Left forelimb (tissue), 1 donor: ENCODE results near the gene HES7.
"Not testable (repeated sequence)": the region's sequence is repeated elsewhere in the genome, so short reads cannot be mapped to it uniquely, and the experiment has no call there.

Experiments used
- DNase-seq: peaks from one replicate; pipeline ENCODE4 v3.0.0-alpha.2; 2018; ENCODE audit warnings: low spot score

The HES7 gene

DNA sequence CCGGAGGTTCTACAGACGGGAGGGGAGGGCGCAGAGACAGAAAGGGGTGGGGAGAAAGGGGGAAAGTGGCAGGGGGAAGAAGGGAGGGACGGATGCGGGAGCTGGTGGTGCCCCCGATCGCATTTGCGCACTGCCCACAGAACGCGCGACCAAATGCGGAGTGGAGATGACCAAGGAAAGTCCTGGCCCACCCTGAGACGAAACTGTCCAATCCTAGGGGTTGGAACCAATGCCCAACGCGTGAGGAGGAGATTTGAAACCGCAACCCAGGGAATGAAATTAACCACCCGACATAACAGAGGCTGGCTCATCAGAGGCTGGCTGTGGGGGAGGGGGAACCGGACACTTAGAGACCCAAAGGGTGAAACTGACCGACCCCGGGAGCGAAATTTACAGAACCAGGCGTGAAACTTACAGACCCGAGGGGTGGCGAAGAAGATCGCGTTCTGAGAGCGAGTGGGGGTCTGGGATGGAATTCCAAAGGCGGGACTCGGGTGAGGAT lies 1.4 kb downstream of the HES7 start:
- DNase-seq, result no peak

DNA sequence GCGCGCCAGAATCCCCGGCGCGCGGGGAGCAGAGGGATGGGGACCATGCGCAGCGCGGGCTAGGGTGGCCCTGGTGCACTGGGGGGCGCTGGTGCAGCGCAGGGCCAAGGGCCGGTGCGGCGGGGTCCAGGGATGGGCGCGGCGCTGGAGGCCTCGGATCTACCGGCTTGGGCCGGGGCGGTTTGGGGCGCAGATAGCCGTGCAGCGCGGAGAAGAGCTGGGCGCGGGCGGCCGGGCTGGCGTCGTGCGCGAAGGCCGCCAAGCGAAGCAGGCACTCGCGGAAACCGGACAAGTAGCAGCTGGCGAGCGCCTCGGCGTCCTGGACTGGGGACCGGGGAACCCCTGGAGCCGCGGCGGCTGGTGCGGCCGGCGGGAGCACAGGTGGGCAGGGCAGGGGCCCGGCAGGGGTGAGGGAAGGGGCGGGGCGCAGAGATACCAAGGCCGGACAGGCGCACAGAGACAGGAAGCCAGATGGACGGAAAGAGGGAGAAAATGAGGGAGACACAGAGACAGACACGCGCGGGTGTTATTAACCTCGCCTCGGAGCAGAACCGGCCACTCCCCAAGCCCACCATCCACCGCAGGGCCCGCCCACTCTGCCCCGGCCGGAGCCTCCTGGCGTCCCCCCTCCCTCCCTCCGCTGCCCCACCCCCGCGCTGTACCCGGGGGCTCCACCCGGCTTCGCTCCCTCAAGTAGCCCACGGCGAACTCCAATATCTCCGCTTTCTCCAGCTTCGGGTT lies 2.1 kb downstream of the HES7 start:
- DNase-seq, result no peak

DNA sequence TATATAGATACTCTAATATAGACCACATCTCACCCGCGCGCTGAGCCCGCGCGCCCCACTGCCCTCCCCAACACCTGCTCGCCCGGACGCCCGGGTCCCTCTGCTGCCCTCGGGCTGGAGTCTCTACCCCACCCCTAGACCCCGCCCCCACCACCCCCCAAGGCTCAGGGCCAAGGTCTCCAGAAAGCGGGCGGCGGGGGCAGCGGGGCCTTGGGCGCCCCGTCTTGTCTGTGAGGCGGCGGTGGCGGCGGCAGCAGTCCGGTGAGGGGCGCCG lies 2.6 kb downstream of the HES7 start:
- no peak for DNase-seq

DNA sequence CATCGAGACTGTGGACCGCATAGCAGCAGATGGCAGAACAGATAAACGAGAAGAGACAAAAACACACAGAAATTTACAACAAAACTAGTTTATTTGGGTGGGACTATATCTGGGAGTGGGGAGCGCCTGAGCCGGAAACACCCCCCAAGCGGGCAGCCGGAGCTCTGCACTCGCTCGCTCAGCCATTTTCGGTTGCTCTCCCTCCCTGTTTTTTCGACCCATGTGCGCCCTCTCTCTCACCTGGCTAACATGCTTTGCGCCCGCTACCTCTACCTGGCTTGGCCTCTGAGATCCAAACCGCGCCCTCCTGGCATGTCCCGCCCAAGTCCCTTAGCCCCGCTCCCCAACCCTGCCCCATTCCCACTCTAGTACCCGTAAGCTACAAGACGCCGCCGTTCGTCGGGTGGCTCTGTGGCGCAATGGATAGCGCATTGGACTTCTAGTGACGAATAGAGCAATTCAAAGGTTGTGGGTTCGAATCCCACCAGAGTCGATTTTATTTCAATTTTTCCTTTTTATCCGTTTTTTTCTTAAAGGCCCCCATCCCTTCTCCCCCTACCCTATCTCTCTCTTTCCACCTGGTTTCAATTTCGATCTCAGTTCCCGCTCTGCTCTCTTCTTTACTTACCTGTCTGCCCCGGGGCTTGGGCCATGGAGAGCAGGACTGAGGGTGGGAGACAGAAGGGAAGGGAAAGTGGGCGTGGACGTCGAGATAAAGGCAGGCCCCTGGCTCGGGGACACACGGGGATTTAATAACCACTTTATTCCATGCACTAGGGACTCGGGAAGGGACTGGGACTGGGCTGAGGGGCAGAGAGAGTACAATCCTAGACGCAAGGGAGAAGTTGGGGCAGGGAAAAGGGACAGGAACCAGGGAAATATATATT lies 3.1 kb downstream of the HES7 start:
- DNase-seq, result no peak

DNA sequence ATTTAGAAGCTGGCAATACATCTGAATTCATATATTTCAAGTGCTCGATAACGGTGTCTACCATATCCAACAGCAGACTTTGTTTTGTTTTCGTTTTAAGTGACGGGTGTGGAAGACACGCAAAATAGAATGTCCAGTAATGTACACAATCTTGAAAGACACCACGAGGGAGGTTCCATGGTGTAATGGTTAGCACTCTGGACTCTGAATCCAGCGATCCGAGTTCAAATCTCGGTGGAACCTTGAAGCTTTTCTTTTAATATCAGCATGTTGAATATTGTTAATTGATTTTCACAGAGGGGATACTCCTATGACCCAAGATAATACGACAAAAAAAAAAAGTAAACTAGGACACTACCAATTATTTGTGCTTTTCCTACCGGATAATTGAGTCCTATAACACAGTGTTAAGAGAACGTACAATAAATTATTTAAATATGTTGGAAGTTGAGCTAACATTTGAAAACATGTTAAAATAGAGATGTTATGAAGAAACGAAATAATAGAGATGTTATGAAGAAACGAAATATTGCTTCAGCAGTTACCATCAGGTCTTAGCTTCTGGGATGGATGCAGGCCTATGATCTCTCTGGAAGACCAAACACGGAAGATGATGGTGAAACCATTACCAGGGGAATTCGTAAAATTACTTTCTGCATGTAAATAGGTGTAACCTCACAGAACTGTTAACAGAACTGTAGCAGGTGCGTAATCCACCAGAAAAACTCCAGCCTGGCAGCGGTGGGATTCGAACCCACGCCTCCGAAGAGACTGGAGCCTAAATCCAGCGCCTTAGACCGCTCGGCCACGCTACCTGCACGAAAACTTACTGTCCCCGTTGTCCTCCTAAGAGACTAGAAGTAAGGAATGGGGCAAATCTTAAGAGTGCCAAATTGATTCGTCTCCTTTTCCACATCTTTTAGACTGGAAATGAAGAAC lies 4.1 kb downstream of the HES7 start:
- DNase-seq, result peak; percentile 85

DNA sequence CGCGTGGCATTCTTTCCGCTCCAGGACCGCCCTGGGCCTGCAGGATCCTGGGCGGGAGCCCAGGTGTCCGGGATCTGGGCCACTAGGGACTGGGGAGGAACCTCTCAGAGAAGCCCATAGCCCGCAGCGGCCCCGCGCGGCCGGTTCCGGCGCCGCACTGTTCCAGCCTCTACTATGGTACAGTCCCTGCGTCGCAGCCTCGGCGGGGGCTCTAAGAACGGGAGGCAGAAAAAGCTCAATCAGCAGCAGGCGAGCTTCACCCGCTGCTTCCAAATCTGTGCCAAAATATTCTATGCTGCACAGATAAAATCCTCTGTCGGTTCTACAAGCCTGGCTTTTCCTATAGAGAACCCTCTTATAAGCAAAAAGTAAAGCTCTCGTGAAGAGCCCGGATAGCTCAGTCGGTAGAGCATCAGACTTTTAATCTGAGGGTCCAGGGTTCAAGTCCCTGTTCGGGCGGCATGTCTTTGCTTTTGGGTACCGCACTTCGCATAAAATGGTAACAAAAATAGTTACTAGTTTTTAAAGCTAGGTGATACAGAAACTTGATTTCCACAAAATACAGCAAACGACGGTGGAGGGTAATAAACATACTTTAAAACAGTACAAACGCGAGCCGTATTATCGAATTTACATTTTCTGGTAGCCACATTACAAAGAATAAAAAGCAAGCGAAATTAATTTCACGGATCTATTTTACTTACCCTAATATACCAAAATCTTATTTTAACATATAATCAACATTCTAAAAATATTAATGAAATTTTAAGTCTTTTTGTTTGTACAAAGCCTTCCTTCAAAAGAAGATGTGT lies 4.9 kb downstream of the HES7 start:
- peak; percentile 91 for DNase-seq

DNA sequence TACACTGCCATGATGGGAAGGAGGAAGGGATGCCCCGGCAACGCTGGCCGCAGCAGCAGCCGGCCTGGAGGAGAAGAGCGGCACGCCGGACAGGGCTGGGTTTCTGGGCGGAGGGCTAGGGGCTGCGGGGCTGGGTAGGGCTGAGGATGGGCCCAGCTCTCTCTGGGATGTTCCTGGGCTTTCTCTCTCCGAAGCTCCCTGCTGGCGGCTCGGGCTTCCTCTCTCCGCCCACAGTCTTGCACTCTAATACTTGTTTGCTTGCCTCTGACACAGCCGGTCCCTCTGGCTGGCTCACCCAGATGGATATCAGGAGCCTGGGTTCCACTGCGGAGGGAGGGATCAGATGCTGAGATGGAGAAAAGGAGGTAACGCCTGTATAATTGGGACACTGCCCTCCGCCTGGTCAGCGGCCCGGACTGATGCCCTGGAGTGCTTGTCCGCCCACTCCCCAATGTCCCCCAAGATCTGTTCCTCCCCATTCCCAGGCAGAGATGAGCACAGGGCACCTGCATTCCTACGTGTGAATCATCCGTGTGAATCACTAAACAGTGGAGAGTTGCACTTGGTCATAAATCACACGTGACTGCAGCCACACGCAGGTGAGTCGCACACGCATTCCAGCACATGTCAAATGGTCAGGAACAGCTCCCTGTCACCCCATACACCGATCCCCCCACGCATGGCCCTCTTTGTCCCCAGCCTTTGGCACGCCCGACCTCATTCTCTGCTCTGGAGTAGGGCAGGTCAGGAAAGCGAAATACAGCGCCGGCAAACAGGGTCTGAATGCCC lies 5.7 kb downstream of the HES7 start, which contains the start of gene ALOXE3:
TSS of gene ALOXE3 (minus strand) at position 535 of the 789 bp plus-strand sequence. CDS start at position 11, 524 bp downstream.
- DNase-seq, result no peak

DNA sequence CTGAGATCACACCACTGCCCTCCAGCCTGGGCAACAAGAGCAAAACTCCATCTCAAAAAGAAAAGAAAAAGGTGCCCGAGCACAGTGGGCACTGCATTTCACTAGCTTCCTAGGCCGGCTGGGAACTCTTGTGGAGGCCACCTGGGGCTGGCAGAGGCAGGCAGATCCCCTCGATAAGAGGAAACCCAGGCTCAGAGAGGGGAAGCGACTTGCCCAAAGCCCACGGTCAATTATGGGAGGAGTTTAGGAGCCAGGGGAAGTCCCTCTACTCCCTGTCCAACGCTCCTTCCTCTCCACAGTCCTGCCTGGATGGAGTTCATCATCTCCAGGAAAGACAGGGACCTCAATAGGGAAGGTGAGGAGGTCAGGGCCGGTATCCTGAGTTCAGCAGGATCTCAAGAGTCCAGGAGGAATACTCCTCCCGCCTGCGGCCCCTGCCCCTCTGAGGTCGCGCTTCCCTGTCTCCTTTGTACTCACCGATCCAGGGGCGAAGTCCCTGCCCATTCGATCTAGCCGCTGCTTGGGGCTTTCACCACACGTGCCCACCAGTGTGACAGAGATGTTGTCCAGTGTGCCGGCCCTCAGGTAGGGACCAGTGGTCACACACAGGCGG lies 6.4 kb downstream of the HES7 start:
- DNase-seq, result no peak

DNA sequence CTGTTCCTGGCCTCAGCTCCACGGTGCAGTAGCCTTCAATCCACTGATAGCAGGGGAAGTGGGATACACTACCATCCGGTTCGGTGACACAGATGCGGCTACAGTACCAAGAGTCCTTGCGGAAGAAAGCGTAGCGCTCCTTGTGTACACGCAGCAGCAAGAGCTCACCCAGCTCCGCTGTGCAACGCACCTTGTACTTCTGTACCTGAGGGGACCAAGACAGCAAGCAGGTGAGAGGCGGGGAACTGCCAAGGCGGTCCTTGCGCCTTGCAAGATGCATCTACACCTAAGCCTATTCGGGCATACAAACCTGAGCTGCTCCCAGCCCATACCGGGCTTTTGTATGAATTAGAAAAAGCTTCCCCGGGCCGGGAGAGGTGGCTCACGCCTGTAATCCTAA lies 7.1 kb downstream of the HES7 start:
- DNase-seq, result no peak

DNA sequence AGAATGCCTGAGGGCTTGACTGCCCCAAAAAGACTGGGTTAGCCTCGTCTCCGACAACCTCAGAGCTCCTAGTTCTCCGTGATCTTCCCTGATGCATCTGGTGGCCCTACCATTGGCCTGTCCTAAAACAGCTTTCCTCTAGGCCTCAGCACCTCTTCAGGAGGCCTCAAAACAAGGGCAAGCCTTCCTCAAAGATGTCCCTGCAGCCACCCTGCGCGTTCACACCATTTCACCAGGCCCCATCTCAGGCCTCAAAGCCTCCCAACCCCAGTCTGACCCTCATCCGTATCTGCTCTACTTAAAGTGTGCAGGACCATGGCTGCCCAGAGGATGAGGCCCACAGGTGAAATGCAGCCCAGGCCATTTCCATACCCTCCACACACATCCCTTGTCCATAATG lies 13.0 kb downstream of the HES7 start:
- DNase-seq, result no peak

DNA sequence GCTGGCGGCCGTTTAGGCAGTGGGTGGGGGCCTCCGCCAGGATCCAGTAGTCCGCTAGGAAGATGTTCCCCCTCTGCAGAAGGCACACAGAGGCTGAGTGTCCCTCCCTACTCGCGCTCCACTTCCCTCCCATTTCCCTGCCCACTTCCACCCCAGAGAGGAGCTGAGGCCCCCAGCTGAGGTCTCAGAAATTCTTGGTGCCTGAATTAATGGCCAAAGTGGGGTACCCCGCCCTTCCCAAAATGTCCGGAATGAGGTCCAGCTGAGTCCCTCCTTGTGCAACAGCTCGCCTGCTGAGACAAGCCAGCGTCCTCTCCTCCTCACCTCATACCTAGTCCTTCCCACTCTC lies 13.5 kb downstream of the HES7 start:
- no peak for DNase-seq

DNA sequence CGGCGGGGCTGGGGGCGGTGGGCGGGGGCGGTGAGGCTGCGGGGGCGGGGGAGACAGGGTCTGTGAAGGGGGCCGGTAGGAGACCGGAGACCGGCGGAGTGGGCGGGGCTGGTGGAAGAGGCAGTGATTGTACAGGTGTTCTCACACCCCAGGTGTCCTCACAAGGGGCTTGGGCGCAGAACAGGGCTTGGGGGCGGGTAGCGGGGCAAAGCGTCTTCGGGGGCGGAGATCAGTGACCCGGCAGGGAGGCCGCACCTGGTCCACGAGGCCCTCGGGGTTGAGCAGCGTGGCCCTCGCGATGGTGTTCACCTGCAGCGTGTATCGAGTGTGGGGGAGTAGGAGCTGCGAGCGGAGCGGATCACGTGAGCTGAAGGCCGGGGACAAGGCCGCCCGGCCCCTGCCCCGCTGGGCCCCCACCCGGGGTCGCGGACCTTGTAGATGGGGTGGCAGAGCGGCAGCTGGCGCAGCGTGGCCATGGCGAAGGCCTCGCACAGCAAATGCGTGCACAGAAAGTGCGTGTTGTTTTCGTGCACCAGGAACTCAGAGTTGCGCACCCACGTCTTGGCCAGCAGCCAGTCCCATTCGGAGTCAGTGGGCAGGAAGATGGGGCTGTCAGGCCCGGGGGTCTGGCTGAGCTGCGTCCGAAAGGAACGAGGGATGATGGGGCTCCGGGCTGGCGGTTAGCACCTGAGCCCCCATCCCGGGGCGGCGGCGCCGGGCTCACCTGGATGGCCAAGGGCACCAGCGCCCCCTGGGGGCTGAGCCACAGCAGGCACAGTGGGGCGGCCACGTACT lies 14.0 kb downstream of the HES7 start:
- DNase-seq, result no peak

DNA sequence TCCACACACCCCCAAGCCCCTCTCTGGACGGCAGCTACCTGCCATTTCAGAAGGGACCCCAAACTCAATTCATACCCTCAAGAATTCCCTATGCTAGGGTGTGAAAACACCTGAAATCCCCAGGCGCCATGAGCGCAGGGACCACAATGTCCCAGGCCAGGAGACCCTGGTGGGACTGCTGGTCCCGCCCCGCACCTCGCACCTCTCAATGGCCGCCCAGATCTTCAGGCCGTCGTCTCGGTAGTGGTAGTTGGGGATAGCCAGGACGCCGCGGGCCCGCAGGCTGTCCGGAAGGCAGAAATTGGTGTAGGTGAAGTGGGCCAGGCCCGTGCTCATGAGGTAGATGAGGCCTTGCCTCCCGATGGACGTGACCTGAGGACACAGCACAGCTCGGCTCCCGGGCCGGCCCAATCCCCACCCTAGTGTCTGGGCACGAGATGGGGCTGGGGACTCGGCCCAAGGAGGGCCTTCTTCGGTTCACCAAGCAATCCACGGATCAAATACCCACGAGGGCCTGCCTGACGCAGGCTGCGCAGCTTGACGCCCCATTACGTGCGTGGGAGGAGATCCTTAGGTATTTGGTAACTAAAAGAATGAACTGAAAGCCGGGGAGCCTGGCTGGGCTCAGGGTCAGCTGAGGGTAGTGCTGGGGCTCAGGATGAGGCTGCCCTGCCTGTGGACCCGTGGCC lies 14.8 kb downstream of the HES7 start:
- DNase-seq, result no peak

DNA sequence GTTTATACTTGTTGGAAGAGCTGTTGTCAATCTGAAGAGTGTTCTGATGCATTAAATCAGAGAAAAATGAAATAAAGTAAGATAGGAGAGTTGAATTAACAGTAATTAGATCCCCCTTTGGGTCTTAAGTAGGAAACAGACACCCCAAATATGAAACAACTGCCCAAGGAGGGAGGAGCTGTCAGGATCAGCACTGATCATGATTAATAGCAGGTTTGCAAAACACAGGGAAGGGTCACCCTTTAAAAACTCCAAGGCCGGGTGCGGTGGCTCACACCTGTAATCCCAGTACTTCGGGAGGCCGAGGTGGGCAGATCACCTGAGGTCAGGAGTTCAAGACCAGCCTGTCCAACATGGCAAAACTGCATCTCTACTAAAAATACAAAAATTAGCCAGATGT lies 16.9 kb downstream of the HES7 start:
- not testable (repeated sequence) for DNase-seq

DNA sequence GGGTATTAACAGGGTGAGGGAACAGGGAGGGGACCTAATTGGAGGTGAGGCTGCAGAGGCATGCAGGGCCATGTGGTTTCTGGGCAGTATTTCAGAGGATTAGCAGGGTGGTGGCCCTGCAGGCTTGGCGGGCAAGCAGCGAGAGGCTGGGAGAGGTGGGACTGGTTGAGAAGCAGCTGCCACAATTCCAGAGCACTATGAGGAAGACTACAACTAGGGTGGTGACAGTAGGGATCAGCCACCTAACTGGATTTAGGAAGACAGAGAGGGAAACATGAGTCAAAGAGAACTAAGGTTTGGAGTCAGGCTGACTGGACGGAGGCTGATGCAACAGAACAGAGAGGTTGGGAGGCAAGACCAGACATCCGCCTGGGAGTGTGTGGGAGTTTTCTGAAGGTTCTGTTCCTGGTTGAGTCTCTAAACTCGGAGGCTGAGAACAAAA lies 17.9 kb downstream of the HES7 start:
- no peak for DNase-seq

DNA sequence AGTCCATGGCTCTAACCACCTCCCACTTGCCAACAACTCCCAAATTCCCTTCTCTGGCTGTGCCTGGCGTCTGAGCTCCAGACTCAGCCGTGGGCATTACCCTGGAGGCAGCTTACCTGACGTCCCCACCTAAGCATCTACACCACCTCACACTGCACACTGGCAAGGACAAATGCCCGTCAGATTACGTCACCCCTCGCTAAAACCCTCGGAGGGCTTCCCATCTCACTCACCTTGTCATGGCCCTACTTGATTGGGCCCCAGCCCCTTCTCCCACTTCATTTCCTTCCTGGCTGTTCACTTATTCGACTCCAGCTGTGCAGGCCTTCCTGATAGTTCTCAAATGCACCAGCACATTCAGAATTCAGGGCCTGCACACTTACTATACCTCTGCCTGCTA lies 19.0 kb downstream of the HES7 start:
- no peak for DNase-seq

DNA sequence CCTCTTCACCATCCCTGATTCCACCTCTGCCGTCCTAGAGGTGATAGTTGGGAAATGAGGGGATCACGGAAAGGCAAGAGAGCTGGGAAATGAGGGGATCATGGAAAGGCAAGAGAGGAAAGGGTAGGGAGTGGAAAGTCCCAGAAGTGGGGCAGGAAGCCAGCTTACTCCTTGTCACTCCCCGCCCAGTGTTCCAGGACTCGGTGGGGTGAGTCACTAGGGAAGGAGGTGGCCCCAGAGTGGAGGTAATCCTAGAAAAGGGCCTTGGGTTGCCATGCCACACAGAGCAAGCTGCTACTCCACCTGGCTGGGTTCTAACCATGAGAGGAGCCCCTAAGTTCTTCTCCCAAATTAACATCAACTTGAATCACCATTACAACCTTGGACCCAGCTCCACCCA lies 20.4 kb downstream of the HES7 start:
- no peak for DNase-seq

DNA sequence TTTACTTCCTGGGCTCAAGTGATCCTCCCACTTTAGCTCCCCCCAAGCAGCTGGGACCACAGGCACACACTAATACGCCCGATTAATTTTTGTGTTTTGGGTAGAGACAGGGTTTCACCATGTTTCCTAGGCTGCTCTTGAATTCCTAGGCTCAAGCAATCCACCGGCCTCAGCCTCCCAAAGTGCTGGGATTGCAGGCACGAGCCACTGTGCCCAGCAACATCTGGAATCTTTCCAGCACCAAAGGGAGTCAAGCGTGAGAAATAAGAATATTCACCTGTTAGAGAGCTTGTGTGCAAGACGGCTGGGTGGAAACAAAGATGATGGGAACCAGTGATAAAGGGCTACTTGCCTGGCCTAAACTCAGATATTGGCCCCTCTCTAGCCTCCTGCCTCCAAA lies 22.2 kb downstream of the HES7 start:
- DNase-seq, result no peak

DNA sequence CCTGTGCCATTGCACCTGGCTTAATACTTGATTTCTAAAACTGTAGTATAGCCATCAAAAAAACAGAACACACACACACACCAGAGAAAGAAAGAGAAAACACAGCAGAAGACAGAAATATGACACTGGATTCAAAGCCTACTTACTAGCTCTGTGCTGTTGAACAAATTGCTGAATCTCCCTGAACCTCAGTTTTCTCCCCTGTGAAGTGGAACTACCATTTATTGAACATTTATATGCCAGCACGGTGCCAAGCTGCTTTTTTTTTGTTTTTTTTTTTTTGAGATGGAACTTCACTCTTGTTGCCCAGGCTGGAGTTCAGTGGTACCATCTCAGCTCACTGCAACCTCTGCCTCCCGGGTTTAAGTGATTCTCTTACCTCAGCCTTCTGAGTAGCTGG lies 23.1 kb downstream of the HES7 start:
- no peak for DNase-seq
